GM23338 (cell line): ENCODE data around the gene ZDHHC9. TPM values are rescaled to one million over a fixed set of nuclear protein-coding genes. Genes with fewer than 3 reads are reported as not detected.

ENCODE experiments used
- ATAC-seq: fragments of 200-7000 bp; cut with Tn5 transposase; 3 replicates; pipeline ENCODE4 v1.9.1; 2020
- DNase-seq: peaks from one replicate; pipeline ENCODE4 v3.0.0-alpha.2; 2015; ENCODE audit warnings: low spot score
- H2AFZ ChIP-seq: fragments of 200-600 bp; sonication (generic); 2 replicates; pipeline ENCODE4 v1.8.0; 2016; ENCODE audit warnings: antibody characterized with exemption, mild to moderate bottlenecking, moderate library complexity
- H3F3A ChIP-seq: fragments of 200-600 bp; sonication (generic); replicated peaks from 2 replicates; pipeline ENCODE4 v1.8.0; 2017; ENCODE audit warnings: antibody characterized with exemption, mixed run types, low read depth
- H3K27ac ChIP-seq: fragments of 200-600 bp; sonication (generic); 2 replicates; pipeline ENCODE4 v1.6.1; 2016; ENCODE audit warnings: low read depth
- H3K27me3 ChIP-seq: fragments of 200-600 bp; sonication (generic); 2 replicates; pipeline ENCODE4 v1.8.0; 2016; ENCODE audit warnings: mild to moderate bottlenecking, mixed run types, moderate library complexity; ENCODE audit not compliant: insufficient read depth
- H3K36me3 ChIP-seq: fragments of 200-600 bp; sonication (generic); 2 replicates; pipeline ENCODE4 v1.8.0; 2016; ENCODE audit warnings: mild to moderate bottlenecking; ENCODE audit not compliant: insufficient read depth
- H3K4me1 ChIP-seq: fragments of 200-600 bp; sonication (generic); 2 replicates; pipeline ENCODE4 v1.8.0; 2016; ENCODE audit warnings: mild to moderate bottlenecking, moderate library complexity; ENCODE audit not compliant: insufficient read depth
- H3K4me2 ChIP-seq: fragments of 200-600 bp; sonication (generic); 2 replicates; pipeline ENCODE4 v1.7.1; 2017; ENCODE audit warnings: mixed run types
- H3K4me3 ChIP-seq: fragments of 200-600 bp; sonication (generic); 2 replicates; pipeline ENCODE4 v1.6.1; 2016; ENCODE audit warnings: mixed run types
- H3K79me2 ChIP-seq: fragments of 200-600 bp; sonication (generic); replicated peaks from 2 replicates; pipeline ENCODE4 v1.8.0; 2017; ENCODE audit warnings: mild to moderate bottlenecking; ENCODE audit not compliant: insufficient read depth
- H3K9me2 ChIP-seq: fragments of 200-600 bp; sonication (generic); 2 replicates; pipeline ENCODE4 v1.8.0; 2017; ENCODE audit not compliant: insufficient read depth
- H4K20me1 ChIP-seq: fragments of 200-600 bp; sonication (generic); replicated peaks from 2 replicates; pipeline ENCODE4 v1.8.0; 2017; ENCODE audit warnings: mild to moderate bottlenecking; ENCODE audit not compliant: insufficient read depth
- H3K27ac Mint-ChIP-seq: 2 replicates; pipeline ENCODE4 v1.8.0; 2020; ENCODE audit warnings: inconsistent platforms, mild to moderate bottlenecking, moderate library complexity, mixed read lengths
- H3K27me3 Mint-ChIP-seq: 3 replicates; pipeline ENCODE4 v1.8.0; 2022; ENCODE audit warnings: low read depth, mild to moderate bottlenecking, moderate library complexity, mixed read lengths, inconsistent platforms; ENCODE audit not compliant: insufficient read depth, poor library complexity
- H3K36me3 Mint-ChIP-seq: 3 replicates; pipeline ENCODE4 v1.8.0; 2021; ENCODE audit warnings: low read depth, mild to moderate bottlenecking, inconsistent platforms, moderate library complexity, mixed read lengths
- H3K4me1 Mint-ChIP-seq: 3 replicates; pipeline ENCODE4 v1.8.0; 2020; ENCODE audit warnings: mild to moderate bottlenecking, inconsistent platforms, mixed read lengths
- H3K4me3 Mint-ChIP-seq: 3 replicates; pipeline ENCODE4 v1.8.0; 2021; ENCODE audit warnings: moderate library complexity, mild to moderate bottlenecking, inconsistent platforms, mixed read lengths
- H3K9me3 Mint-ChIP-seq: 3 replicates; pipeline ENCODE4 v1.8.0; 2020; ENCODE audit warnings: moderate library complexity, mild to moderate bottlenecking, inconsistent platforms, mixed read lengths
- CREB1 ChIP-seq: fragments of 250-450 bp; sonication (Bioruptor Pico); IDR thresholded peaks from 2 replicates; pipeline ENCODE4 v1.5.0; 2020; ENCODE audit warnings: low read depth, mild to moderate bottlenecking, moderate library complexity
- CTCF ChIP-seq, 2 experiments: fragments of 200-600 bp in 1 of 2; sonication (generic) in 1 of 2; conservative IDR thresholded peaks; 2 replicates each; pipeline versions ENCODE4 v1.5.1 to v1.6.1; 2016 to 2017; ENCODE audit warnings: antibody characterized with exemption in 2 of 2, low read depth in 2 of 2, mild to moderate bottlenecking in 2 of 2, moderate library complexity in 1 of 2
- ETS1 ChIP-seq: IDR thresholded peaks from 2 replicates; pipeline ENCODE4 v1.6.1; 2016; ENCODE audit warnings: antibody characterized with exemption
- EZH2 ChIP-seq: fragments of 200-600 bp; sonication (generic); IDR thresholded peaks from one replicate; pipeline ENCODE4 v1.8.0; 2017; ENCODE audit warnings: antibody characterized with exemption, mild to moderate bottlenecking, low read depth; ENCODE audit not compliant: unreplicated experiment
- EZH2phosphoT487 ChIP-seq: fragments of 200-600 bp; sonication (generic); IDR thresholded peaks from one replicate; pipeline ENCODE4 v1.8.1; 2018; ENCODE audit warnings: antibody characterized with exemption; ENCODE audit not compliant: unreplicated experiment
- JUNB ChIP-seq: IDR thresholded peaks from one replicate; pipeline ENCODE4 v1.6.1; 2016; ENCODE audit warnings: antibody characterized with exemption; ENCODE audit not compliant: unreplicated experiment
- NANOG ChIP-seq: IDR thresholded peaks from 2 replicates; pipeline ENCODE4 v1.6.1; 2016; ENCODE audit warnings: antibody characterized with exemption, borderline replicate concordance
- POLR2AphosphoS5 ChIP-seq: IDR thresholded peaks from 2 replicates; pipeline ENCODE4 v1.6.1; 2016; ENCODE audit warnings: antibody characterized with exemption, low read depth
- REST ChIP-seq: IDR thresholded peaks from one replicate; pipeline ENCODE4 v1.6.1; 2018; ENCODE audit warnings: antibody characterized with exemption; ENCODE audit not compliant: unreplicated experiment
- STAT1 ChIP-seq: IDR thresholded peaks from one replicate; pipeline ENCODE4 v1.6.1; 2016; ENCODE audit warnings: antibody characterized with exemption; ENCODE audit not compliant: unreplicated experiment
- ZNF114 ChIP-seq: fragments of 250-450 bp; sonication (Bioruptor Pico); IDR thresholded peaks from 2 replicates; pipeline ENCODE4 v1.5.0; 2020; ENCODE audit warnings: mild to moderate bottlenecking, moderate library complexity
- ZNF331 ChIP-seq: fragments of 250-450 bp; sonication (Bioruptor Pico); IDR thresholded peaks from 2 replicates; pipeline ENCODE4 v1.5.0; 2020; ENCODE audit warnings: low read depth, mild to moderate bottlenecking, moderate library complexity
- ZNF462 ChIP-seq: fragments of 250-450 bp; sonication (Bioruptor Pico); IDR thresholded peaks from 2 replicates; pipeline ENCODE4 v1.5.0; 2020; ENCODE audit warnings: mild to moderate bottlenecking, moderate library complexity
- polyA plus RNA-seq: library from polyadenylated mRNA; unstranded; fragments of >200 nt; fragmentation: Nextera tagmentation; extraction: Ambion mirVana; gene quantifications from 2 replicates; pipeline ENCODE4 v1.2.1, GENCODE V29; 2016
- total RNA-seq: library from RNA; depleted of rRNA; stranded (reverse); fragments of >200 nt; shearing (Covaris generic); gene quantifications from 2 replicates; pipeline ENCODE4 v1.2.3, GENCODE V29; 2014

ZDHHC9 gene
- total and polyA plus RNA-seq, 2 experiments from 2014 or later: 14.2 to 17.6 TPM

GRCh38 chrX:129797251-129797906 lies 46.3 kb downstream of the ZDHHC9 start:
- no peaks in the 10 kb centered on the region for H3K9me3 Mint-ChIP-seq
- no peak for DNase-seq
- no peaks in the 10 kb centered on the region for H4K20me1 ChIP-seq
- peaks cover 2% of the 10 kb centered on the region for H3K27me3 Mint-ChIP-seq
- no peak overlapping the region for H2AFZ ChIP-seq
- H3K4me3 ChIP-seq: no peak overlapping the region
- no peak for TF ChIP-seq CTCF (conservative IDR thresholded peaks at IDR 0.05; ENCODE audit: low read depth in 2 of 2)
- no peak for TF ChIP-seq POLR2AphosphoS5
- TF ChIP-seq ZNF331 (CRISPR knock-in tag): no peak
- TF ChIP-seq NANOG: no peak
- no peak for TF ChIP-seq CREB1 (CRISPR knock-in tag)
- no peak for TF ChIP-seq REST
- TF ChIP-seq ZNF114 (CRISPR knock-in tag): no peak
- no peak for TF ChIP-seq JUNB
- no peak for TF ChIP-seq ZNF462
- no peak for TF ChIP-seq STAT1
- no peak for TF ChIP-seq ETS1
- TF ChIP-seq EZH2: no peak
- TF ChIP-seq EZH2phosphoT487: no peak
- H3K36me3 Mint-ChIP-seq: peaks cover 15% of the 10 kb centered on the region; the same call in 2 of the 3 replicates
- no peaks in the 10 kb centered on the region for H3K4me1 Mint-ChIP-seq
- no peak overlapping the region for H3K4me2 ChIP-seq
- no peaks in the 10 kb centered on the region for H3K9me2 ChIP-seq
- no peak overlapping the region for H3K4me3 Mint-ChIP-seq
- H3K27me3 ChIP-seq: no peaks in the 10 kb centered on the region
- no peaks in the 10 kb centered on the region for H3F3A ChIP-seq
- no peak overlapping the region for H3K27ac ChIP-seq
- H3K36me3 ChIP-seq: no peaks in the 10 kb centered on the region
- H3K4me1 ChIP-seq: no peaks in the 10 kb centered on the region
- H3K27ac Mint-ChIP-seq: no peak overlapping the region
- no peaks in the 10 kb centered on the region for H3K79me2 ChIP-seq
- no peak for ATAC-seq
